Left cardiac atrium (tissue), 4 donors: ENCODE results near the gene MYO5C. TPM values are rescaled to one million over a fixed set of nuclear protein-coding genes. Genes with fewer than 3 reads are reported as not detected.

Experiments used
- ATAC-seq, 2 donors: fragments of 200-7000 bp; cut with Tn5 transposase; one replicate each; pipeline ENCODE4 v1.9.1; 2020; ENCODE audit warnings: mild to moderate bottlenecking in 2 of 2, moderate library complexity in 2 of 2
- DNase-seq: peaks from one replicate; pipeline ENCODE4 v3.0.0-alpha.2; 2020
- intact Hi-C, 2 donors: fragments of 100-400 bp; cut with DNase I; formaldehyde crosslinking; loops; one replicate each; pipeline versions ENCODE4 v1.14.1 to v1.15.1; 2022 to 2023
- total RNA-seq, 2 donors: library from RNA; stranded (reverse); fragmentation: NEBNext Ultra II Directional; extraction: Animal tissue kit (Norgen Biotek cat#: 25700); gene quantifications; one replicate each; pipeline ENCODE4 v1.2.1, GENCODE V29; 2021
- donor health status: DM: no; HTN: yes; CAD: no.
- donor health status: DM: no; HTN: yes; CAD: no; lungs with severe emphysema.
- donor health status: DM: yes; HTN: yes; CAD: no.
- donor health status: Dilated cardiomyopathy.

Gene MYO5C
- total RNA-seq, 2 donors from 2014 or later, result 8.2 to 17.1 TPM

DNA sequence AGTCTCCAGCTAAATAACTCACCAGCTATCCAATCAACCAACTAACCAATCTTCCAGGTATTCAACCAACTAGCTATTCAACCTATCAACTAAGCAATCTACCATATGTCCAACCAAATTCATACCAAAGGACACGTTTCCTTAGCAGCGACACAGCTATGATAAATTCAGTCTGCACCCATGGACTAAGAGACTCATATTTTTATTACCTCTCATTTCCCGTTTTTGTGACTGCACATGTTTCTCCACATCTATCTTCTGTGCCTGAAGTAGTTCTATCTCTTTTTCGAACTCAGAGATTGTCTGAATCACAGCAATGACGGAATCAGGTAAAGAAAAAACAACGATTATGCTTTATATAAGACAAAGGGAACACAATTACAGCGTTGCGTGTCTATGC lies 70.4 kb downstream of the MYO5C start:
- DNase-seq (no peak), ATAC-seq (no peak)
- intact Hi-C loops, result no loop called here

DNA sequence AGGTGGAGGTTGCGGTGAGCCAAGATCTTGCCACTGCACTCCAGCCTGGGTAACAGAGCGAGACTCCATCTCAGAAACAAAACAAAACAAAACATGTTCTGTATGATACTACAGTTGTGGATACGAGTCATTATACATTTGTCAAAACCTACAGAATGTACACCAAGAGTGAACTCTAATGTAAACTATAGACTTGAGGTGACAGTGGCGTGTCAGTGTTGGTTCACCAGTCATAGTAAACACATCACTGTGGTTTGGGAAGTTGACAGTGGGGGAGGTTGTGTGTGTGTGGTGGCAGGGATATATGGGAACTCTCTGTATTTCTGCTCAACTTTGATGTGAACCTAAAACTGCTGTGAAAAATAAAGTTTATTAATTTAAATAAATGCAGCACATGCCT lies 71.4 kb downstream of the MYO5C start:
- no peak for DNase-seq
- intact Hi-C loops, result no loop called here
- ATAC-seq, result no peak

DNA sequence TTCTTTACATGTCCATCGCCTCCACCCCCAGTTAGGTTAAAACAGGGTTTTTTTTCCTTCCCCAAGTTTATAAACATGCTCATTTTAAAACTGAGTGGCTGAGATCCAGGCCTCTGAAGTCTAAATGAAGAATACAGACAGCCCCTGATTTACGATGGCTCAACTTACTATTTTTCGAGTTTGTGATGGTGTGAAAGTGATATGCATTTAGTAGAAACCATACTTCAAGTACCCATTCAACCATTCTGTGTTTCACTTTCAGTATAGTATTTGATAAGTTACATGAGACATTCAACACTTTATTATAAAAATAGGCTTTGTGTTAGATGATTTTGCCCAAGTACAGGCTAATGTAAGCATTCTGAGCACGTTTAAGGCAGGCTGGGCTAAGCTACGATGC lies 73.9 kb downstream of the MYO5C start:
- ATAC-seq (no peak), DNase-seq (no peak)
- intact Hi-C loops, result no loop called here

DNA sequence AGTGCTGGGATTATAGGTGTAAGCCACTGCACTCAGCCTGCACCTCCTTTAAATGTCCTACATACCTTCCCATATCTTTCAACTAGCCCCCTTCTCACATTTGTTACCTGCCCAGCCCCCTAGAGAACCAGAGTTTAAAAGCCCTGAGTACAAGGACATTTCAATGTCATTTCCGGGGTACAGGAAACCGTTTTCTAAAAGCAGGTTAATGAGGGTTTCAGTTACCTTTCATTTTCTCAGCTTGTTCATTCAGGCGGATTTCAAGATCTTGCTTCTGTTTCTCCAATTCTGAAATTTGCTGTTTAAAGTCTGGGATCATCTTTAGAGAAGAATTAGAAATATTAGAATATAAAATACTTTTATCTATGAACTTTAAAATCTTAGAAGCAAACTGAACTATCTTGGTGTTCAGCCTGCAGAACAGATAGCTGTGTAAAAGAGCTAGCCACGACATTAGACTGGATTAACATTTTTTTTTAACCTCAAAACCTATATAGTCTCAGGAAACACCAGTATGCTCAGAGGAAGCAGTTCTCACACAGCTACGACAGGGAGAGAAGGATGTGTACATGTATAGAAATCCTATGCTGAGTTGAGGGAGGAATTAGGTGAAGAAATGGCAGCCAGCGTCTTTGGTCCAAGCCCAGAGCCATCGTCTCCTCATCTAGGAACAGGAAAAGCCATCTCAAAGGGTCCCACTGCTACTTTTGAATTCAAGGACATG lies 74.5 kb downstream of the MYO5C start:
- DNase-seq, result no peak
- intact Hi-C loops, result no loop called here

DNA sequence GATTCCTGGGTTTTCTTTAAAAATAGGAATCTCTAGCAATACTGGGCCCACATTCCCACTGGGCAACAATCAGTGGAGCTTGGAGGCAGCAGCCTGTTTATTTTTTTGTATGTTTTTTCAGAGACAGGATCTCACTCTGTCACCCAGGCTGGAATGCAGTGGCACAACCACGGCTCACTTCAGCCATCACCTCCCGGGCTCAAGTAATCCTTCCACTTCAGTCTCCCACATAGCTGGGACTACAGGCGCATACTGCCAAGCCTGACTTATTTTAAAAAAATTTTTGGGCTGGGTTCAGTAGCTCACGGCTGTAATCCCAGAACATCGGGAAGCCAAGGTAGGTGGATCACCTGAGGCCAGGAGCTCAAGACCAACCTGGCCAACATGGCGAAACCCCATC lies 75.4 kb downstream of the MYO5C start:
- DNase-seq (peak; percentile 43), ATAC-seq (peak; percentile 86 to 87)
- intact Hi-C loops, result no loop called here

More for the DNA sequence above, 74.5 kb downstream of the MYO5C start:
- ATAC-seq, result no peak

DNA sequence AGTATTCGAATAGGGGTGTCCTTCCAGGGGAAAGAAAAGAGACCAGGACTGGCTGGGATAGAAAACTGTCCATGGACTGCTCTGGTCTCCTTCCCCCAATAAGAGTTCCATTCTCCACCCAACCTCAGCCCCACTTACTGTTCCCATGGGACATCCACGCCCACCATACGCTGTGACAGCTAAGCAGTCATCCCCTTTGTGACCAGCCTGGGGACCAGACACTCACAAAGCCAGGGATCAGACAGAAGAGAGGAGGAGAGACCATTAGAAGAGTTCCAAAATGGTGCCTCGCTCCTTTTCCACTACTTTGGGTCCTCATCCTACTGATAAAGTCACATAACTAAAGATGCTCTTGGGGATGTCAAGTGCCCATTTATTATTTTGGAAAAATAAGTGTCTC lies 76.8 kb downstream of the MYO5C start:
- ATAC-seq, result no peak
- no peak for DNase-seq
- intact Hi-C loops, result no loop called here

DNA sequence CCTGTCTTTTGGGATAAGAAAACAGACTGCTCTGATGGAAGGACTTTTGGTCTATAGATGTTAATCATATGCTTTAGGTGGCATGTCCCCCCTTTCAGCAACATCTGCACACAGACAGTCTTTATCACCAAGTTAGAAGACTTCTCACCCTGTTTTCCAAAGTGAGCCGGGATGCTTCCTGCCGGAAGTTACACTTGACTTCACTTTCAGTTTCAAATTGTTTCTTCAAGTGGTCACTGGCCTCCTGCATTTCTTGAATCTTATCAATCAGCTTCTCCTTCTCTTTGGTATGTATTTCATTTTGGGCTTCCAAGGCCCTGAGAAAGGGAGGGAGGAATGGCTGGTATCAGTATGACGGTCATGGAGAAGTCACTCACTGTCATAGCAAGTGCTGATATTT lies 77.2 kb downstream of the MYO5C start:
- ATAC-seq, result no peak
- intact Hi-C loops, result no loop called here
- no peak for DNase-seq

DNA sequence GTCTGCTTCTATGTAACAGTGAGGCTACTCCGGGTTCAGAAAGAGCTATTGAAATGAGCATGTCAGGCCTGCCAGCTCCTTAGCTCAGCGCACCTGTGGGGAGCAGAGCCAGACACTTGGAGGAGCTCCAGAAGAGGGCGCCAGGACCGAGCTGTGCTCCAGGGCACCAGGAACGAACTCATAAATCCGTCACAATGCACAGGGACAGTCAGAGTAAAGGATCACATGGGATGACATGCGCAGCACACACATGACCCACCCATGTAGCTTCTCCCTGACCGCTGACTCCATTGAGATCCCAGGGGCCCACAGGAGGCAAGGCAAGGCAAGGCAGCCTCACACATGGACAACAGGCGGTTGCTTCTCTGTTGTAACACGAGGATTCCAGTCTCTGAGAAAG lies 78.4 kb downstream of the MYO5C start:
- DNase-seq (no peak), ATAC-seq (no peak)
- intact Hi-C loops, result no loop called here

DNA sequence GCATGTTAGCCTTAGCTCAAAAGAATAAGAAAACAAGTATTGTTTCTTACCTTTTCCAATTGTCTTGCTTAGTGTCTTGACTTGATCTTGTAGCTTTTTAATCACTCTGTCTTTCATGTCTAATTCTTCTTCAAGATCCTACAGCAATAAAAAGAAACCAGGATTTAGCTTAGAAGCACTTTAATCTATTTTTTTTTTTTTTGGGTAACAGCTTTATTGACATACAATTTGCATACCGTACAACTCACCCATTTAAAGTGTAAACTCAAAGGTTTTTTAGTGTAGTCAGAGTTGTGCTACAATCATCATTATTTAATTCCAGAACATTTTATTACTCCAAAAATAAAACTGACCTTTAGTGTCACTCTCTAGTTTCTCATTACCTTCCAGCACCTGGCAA lies 81.1 kb downstream of the MYO5C start:
- intact Hi-C loops, result no loop called here
- no peak for ATAC-seq
- DNase-seq, result no peak

DNA sequence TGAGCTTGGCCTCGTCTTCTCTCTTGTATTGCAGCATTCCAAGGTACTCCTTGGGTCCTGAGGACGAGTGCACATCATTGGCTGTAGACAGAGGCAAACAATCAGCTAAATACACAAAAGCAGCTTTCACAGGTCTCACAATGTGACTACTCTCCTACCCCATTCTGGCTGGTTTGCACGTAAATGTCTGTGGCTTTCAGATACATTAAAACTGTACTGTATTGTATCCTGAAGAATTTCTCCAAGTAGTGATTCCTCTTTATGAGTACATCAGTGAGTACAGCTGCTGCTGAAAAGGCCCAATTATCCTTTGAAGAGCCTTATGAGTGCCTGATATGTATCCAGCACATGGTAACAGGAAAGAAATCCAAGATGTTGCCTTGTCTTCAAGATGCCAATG lies 82.4 kb downstream of the MYO5C start:
- intact Hi-C loops, result no loop called here
- DNase-seq, result no peak
- ATAC-seq, result no peak

DNA sequence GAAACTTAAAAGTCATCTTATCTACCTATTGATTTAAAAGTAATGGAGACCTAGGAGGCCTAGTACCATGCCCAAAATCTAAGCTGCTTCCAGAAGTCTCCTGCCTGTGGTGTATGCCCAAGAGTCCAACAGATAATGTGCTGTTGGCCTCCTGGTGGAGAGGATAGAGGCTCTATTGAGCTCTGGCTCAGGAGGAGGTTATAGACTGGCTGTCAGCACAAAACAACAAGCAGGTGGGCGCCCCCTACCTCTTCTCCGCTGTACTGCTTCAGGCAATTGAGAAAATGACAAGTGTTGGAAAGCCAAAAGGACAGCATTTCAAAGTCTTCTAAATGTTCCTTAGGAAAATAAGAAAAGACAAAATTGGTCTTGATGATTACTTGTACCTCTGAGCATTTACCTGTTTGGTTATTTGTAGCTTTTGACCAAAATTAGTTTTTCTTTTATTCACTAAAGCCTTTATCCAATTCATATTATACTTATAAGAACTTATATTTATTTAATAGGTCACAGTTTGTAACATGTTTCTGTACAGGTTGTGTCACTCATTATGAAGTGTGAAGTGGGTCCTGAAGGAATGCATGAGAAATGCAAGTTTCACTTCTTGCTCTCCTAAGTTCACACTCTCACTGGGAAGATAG lies 87.2 kb downstream of the MYO5C start:
- DNase-seq, result peak; percentile 40
- intact Hi-C loops, result no loop called here
- ATAC-seq, result peak in 1 of 2 donors; percentile 75

DNA sequence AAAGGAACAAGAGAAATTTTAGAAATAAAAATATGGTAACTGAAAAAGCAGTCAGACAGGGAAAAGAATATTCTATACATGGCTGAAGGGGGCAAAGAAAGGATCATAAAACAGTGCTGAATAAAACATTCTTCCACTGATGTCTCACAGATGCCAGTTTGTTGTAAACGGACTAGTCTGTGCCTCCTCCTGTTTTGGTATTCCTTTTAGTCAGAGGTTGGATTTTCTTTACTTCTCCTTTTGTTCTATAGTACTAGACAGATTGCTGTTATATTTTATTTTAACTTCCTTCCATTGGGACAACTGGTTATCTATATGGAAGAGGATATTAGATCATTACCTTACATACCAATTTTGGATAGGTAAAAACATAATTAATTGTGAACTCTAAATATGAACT lies 88.4 kb downstream of the MYO5C start:
- no peak for ATAC-seq
- DNase-seq, result no peak
- intact Hi-C loops, result no loop called here

DNA sequence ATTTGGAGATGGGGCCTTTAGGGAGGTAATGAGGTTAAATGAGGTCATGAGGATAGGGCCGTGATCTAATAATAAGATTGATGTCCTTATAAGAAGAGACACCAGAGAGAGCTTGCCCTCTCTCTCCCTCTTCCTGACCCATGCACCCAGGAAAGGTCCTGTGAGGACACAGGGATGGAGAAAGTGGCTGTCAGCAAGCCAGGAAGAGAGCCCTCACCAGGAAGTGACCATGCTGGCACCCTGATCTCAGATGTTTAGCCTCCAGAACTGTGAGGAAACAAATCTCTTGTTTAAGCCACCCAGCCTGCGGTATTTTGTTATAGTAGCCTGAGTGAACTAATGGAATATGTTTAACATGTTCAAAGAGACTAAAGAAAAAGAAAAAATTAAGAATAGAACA lies 89.2 kb downstream of the MYO5C start:
- intact Hi-C loops, result no loop called here
- peak in 1 of 2 donors; percentile 36 for ATAC-seq
- DNase-seq, result no peak

DNA sequence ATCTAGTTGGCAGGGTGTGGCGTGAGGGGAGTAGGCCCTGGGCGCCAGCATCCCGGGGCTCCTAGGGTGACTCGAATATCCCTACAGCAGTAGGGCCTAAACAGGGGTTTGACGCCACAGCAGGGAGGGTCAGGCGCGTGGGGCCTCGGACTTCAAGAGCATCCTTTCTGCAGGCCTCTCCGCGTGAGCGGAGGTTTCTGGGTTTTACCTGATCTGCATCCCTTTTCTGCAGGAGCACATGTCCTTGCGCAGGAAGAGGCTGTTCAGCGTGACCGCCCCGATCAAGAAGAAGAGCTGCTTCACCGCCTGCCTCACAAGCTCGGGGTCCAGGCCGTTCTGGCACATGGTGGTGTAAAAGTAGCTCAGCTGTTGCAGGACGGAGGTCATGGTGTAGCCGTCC lies 90.9 kb downstream of the MYO5C start:
- ATAC-seq, result no peak
- intact Hi-C loops, result no loop called here
- no peak for DNase-seq

DNA sequence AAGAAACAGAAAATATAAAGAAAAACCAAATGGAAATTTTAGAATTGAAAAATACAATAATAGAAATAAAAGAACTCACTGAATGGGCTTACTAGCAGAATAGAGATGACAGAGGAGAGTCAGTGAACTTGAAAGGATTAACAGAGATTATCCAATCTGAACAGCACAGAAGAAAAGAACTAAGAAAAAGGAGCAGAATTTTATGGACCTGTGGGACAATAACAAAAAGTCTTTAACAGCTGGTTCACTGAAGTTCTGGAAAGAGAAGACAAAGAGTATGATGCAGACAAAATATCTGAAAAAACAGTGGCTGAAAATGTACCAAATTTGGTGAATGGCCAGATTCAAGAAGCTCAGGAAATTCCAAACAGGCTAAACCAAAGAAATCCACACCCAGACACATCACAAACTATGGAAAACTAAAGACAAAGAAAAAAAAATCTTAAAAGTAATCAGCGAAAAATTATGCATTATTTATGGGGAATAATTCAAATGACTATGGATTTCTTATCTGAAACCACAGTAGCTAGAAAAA lies 94.7 kb downstream of the MYO5C start:
- no peak for ATAC-seq
- intact Hi-C loops, result no loop called here

DNA sequence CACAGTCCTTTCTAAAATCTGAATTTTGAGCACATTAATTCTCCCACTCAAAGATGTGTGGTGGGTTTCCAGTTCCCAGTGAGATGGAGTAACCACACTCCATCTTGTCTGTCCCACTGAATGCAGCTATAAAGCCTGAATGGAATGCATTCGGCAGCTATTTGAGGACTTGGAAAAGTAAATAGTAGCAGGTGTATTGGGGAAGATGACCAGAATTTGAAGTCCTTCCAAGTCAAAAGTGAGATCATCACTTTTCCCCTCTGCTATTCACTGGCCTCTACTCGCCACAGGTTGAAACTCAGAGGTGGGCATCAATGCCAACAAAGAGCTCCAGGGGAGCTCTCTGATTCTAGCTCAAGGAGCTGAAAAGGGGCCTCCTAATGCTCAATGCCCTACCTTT lies 96.3 kb downstream of the MYO5C start:
- intact Hi-C loops, result no loop called here
- ATAC-seq (no peak), DNase-seq (no peak)

More for the DNA sequence above, 94.7 kb downstream of the MYO5C start:
- DNase-seq, result no peak

DNA sequence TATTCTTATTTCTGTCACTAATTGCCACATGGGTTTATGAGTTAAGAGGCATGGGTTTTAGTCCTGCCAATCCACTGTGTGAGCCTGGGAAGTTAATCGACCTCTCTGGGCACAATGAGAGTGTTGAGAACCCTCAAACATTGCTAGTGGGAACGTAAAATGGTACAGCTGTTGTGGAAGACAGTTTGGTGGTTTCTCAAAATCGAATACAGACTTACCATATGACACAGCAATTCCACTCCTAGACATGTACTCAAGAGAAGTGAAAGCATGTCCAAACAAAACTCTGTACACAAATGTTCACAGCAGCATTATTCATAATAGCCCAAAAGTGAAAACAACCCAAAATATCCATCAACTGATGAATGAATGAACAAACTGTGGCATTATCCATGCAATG lies 98.7 kb downstream of the MYO5C start:
- intact Hi-C loops, result no loop called here
- DNase-seq, result no peak
- no peak for ATAC-seq

DNA sequence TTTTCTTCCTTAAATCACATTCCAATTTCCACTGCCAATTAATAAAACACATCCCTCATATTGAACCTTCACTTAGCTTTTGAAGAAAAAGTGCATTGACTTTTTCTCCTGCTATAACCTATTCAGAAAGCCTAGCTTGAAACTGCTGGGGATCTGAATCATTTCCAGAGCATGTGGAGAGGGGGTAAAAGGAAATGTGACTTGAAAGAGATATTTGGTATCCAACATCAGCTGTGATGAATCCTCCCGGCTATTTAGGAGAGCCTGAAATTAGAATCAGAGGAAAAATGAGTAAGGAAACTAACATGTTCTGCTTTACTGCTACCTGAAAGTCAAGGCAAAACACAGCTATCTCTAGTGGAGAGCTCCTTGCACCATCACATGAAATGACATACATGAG lies 101.8 kb downstream of the MYO5C start:
- DNase-seq, result no peak
- intact Hi-C loops, result no loop called here

DNA sequence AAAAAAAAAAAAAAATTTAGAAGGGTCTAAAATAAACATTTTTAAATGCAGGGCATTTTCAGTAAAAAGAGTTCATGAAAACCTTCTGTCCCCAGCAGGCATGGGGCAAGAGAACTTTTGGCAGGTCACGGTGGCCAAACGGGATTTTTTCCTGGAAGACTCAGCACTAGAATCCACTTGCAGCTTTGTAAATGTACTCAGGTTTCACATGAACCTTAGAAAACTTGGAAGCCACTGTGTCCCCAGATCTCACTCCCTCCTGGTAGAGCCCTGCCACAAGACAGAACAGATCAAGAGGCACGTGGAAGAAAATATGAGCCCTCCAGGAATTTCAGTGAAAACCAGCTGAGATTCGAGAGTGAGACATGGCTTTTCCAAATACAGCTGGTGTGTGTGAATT lies 102.3 kb downstream of the MYO5C start:
- intact Hi-C loops, result no loop called here
- ATAC-seq (no peak), DNase-seq (no peak)

More for the DNA sequence above, 101.8 kb downstream of the MYO5C start:
- no peak for ATAC-seq

DNA sequence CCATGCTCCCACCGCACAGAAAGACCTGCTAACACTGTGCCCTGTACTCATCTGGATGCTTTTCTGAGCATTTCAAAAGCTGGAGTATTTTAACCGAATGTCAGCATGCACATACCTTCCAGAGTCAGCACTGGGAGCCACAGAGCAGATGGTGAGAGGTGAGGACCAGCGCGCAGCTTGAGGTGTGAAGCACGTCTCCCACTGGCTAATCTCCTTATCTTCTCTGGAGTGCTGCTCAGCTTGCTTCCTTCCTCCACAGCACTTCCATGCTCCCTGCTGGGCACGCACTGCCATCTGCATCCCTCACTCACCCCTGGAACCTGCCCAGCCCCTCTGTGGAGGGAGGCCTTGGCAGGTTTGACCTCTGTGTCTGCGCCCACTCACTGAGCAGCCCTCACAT lies 104.4 kb downstream of the MYO5C start, which contains the start of gene GNB5:
Gene GNB5, minus strand, starts transcription at position 186 of the 400 bp plus-strand sequence. CDS start 6,716 bp downstream, outside the sequence.
- intact Hi-C loops, result no loop called here
- peak in 1 of 2 donors; percentile 33 for ATAC-seq
- DNase-seq, result no peak
